Inflammatory macrophage treated with lipopolysaccharide for 4 hours (primary cell): ENCODE data around the gene ZNF462.
"Not testable (repeated sequence)": the region's sequence is repeated elsewhere in the genome, so short reads cannot be mapped to it uniquely, and the experiment has no call there.

Experiments
- DNase-seq: peaks from one replicate; pipeline ENCODE4 v3.0.0-alpha.2; 2020

ZNF462 gene

DNA sequence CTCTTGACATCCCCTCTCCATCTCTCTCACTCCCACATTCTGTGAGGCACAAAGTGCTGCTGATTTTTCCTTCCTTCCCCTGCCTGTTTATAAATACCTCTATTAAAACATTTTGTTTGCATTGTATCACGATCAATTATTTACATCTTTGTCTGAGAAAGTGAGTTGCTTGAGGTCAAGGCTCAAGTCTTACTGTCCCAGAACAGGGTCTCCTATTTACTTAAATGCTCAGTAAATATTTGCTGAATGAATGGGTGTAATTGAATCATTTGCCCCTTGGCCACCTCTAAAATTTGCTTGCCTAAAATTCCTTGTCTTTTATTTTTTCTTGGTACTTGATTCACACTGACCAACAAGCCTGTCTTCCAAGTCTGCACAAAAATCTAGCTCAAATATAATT, 103.5 kb downstream of the ZNF462 start:
- DNase-seq, result no peak

- DNase-seq, result no peak
Observed at GRCh38 chr9:106969696-106970095, 106.7 kb downstream of the ZNF462 start.

DNA sequence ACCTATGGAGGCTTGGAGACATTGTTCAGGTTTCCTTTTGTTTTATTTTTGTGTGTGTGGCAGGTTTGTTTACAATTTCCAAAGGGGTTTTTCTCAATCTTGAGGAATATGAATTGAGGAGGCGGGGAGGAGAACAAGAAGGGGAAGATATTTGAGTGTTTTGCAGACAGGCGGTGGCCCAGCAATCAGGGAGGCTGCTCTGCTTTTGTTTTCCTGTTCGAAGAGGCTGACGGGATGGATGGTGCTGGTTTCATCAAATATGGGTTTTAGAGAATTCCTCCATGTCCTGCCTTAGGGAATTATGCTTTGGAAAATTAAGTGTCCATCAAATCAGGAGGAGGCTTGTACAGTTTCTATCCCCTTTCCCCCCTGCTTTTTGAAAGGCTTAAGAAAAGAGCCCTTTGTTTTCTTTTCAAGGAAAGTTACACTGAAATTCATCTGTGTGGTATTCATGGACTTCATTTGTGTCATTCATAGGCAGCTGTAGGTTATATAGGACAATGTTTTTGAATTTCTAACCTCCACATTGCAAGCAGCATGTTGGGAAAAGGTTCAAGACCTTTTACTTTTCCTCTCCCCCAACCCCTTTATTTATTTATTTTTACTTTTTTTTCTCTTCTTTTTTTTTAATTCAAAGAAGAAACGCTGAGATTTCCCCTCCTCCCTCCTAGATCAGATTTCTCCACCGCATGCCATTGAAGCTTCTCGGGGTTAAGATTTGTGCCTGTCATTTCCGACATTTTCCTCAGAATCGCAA, 107.4 kb downstream of the ZNF462 start:
- no peak for DNase-seq

GRCh38 chr9:106970976-106971457, 108.1 kb downstream of the ZNF462 start:
- no peak for DNase-seq

GRCh38 chr9:106972082-106972481, 109.1 kb downstream of the ZNF462 start:
- DNase-seq, result no peak

DNA sequence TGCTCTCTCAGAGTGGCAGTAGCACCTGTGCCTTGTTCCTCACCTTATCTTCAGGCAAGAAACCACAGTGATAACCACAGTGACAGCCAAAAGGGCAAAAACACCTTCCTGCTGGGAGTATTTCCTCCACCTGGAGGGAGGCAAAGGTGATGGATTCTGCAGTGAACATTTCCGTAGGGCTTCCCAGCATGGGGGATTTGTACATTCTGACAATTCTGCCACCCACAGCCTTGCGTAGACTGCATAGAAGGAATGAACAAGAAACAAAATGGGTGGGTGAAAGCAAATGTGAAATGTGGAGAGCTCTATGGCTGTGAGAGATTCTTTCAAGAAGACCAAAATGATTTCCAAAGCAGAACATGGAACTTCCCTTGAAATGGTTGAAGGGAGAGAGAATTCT, 111.4 kb downstream of the ZNF462 start:
- DNase-seq, result no peak

DNA sequence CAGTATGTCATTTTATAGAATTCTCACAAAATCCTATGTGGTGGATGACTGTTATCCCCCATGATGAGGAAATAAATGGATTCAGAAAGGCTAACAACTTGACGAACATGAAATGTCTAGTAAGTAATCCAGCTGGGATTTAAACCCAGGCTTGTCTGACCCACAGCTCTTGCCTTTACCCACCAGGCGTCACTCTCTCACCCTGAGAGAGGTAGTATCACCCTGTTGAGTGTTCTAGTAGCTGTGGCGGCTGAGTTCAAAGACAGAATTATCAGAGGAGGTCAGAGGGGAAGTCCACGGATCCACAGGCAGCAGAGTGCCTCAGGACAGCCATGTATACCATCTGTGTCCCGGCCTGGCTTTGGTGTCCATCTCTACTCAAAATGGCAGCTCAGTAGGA, 113.8 kb downstream of the ZNF462 start:
- no peak for DNase-seq

- no peak for DNase-seq
Observed at GRCh38 chr9:106980551-106981101, 117.7 kb downstream of the ZNF462 start.

GRCh38 chr9:106981396-106982287, 118.7 kb downstream of the ZNF462 start:
- DNase-seq, result no peak

DNA sequence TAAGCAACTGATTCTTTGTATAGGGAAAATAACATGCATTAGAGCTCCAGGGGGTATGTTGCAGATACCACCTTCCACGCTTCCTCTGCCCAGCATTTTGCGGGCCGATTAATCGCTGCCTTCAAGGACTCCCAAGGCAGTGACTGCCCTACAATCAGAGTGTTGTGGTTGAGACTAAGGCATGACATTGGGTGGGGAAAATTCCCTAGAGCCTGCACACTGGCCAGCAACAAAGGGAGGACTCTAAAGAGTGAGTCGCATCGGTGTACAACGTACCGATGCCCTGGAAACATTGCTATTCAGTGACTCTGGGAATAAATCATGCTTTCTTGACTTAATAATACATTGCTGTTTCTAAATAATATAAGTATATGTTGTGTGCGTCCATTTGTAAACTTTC, 119.7 kb downstream of the ZNF462 start:
- DNase-seq, result no peak

- no peak for DNase-seq
Observed at GRCh38 chr9:106983346-106983745, 120.4 kb downstream of the ZNF462 start.

GRCh38 chr9:106989904-106990303, 126.9 kb downstream of the ZNF462 start:
- DNase-seq, result not testable (repeated sequence)

DNA sequence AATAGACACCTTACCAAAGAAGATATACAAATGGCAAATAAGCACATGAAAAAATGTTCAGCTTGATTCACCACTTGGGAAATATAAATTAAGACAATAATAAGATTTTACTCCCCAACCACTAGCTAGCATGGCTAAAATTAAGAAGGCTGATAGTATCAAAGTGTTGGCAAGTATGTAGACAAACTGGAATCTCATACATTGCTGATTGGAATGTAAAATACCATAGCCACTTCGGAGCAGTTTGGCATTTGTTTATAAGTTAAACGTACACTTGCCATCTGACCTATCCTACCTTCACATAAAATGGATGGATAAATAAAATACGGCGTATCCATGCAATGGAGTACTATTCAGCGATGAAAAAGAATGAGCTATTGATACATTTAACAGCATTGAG, 129.2 kb downstream of the ZNF462 start:
- no peak for DNase-seq

GRCh38 chr9:106993603-106994002, 130.6 kb downstream of the ZNF462 start:
- no peak for DNase-seq

- no peak for DNase-seq
Observed at GRCh38 chr9:106994463-106994862, 131.5 kb downstream of the ZNF462 start.

DNA sequence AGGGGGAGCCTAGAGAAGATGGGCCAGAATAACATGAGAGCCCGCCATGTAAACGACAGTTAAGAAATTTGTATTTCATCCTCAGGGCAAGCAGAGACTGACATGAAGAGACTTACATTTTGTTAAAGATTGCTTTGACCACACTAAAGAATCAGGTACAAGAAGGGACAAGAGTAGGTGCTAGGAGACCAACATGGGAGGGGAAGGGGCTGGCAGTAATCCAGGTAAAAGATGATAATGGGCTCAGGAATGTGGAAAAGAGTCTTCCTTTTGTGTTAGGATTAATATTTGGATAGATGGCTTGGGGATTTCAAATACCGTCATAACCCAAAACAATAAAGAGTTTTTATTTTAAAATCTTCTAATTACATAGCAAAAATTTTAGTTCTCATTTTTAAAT, 137.3 kb downstream of the ZNF462 start:
- no peak for DNase-seq

DNA sequence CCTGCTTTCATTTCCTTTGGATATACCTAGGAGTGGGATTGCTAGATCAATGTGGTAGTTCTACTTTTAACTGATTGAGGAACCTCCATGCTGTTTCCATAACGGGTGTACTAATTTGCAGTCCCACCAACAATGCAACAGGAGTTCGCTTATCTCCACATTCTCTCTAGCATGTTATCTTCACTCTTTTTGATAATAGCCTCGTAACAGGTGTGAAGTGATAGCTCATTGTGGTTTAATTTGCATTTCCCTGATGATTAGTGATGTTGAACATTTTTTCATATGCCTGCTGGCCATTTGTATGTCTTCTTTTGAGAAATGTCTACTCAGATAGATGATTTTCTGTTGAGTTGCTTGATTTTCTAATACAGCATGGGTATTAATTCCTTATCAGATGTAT, 142.2 kb downstream of the ZNF462 start:
- no peak for DNase-seq

- no peak for DNase-seq
Observed at GRCh38 chr9:107007402-107007801, 144.4 kb downstream of the ZNF462 start.

DNA sequence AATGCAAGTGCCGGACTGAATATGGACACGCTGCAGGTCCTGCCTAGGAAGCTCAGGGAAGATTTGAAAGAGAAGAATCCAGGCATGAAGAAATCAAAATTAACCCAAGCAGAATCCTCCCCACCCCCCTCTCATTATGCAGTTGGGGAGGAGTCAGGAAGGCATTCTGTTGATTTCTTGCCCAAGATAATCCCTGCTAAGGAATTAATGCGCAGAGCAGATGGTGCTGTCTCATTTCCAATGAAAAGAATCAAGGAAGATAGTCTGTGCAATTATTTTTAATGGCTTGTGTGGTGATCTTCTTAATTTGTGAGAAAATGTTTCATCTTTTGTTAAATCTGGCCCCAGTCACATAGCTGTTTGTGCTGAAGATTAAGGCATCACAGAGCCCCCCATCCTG, 145.0 kb downstream of the ZNF462 start:
- DNase-seq, result no peak

- DNase-seq, result no peak
Observed at GRCh38 chr9:107008447-107008846, 145.5 kb downstream of the ZNF462 start.

DNA sequence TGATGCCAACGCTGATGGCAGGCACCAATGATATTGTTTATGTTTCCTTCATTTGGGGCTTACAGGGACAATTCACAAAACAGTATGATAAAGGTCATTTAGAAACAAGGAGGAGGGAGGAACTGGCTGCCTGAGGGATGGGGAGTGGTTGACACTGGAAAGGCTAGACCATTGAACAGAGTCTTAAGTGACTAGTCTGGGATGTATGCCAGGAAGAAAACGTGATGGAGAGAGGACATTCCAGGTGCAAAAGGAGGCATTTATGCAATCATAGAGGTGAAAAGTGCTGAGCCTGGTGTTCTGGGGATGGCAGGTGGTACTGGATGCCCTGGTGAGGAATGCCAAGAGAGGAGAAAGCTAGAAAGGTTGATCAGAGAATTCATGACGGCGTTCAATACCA, 153.4 kb downstream of the ZNF462 start:
- DNase-seq, result no peak

- DNase-seq, result no peak
Observed at GRCh38 chr9:107018861-107019545, 156.0 kb downstream of the ZNF462 start.

- DNase-seq, result no peak
Observed at GRCh38 chr9:107020040-107020530, 157.1 kb downstream of the ZNF462 start.
